Metanephros (tissue), 2 donors: ENCODE data around the gene HBZ. TPM values are rescaled to one million over a fixed set of nuclear protein-coding genes. Genes with fewer than 3 reads are reported as not detected.

Experiments used
- small RNA-seq: library from RNA; depleted of rRNA; stranded (forward); fragments of <200 nt; gene quantifications from one replicate; pipeline ENCODE3, GENCODE V24; 2014; ENCODE audit warnings: low replicate concordance
- total RNA-seq: library from RNA; depleted of rRNA; stranded (reverse); fragments of >200 nt; gene quantifications from one replicate; pipeline ENCODE4 v1.2.3, GENCODE V29; 2014

HBZ gene
- 38.7 TPM for total RNA-seq

GRCh38 chr16:152141-153128, at the start of gene HBZ:
HBZ (plus strand) TSS chr16:152644; CDS start chr16:152910, 266 bp downstream.

DNA sequence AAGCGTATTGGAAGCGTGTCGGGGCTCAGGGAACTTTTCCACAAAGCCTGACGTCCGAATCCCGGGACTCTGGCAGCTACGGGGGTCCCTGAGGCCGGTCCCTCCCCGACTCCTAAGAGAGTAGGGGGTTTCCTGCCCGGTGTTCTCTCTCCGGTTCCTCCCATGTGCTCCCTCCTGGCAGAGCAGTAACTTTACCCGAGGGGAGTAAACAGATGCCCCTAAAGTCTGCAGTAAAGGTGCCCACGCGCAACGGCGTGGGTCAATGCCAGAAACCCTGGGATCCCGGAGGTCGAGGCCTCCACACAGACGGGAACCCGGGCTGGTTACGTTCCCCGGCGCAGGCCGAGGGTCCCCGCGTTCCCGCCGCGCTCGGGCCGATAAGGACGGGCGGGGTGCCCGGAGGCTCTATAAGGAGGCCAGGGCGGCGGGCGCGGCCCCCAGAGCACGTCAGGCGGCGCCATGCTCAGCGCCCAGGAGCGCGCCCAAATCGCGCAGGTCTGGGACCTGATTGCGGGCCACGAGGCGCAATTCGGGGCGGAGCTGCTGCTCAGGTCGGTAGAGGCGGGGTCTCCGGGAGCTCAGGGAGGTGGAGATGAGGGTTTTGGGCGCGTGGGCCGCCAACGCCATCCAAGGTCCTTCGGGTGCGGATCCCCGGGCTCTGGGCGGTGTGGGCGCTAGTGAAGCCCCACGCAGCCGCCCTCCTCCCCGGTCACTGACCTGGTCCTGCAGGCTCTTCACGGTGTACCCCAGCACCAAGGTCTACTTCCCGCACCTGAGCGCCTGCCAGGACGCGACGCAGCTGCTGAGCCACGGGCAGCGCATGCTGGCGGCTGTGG, 13.3 kb downstream of the HBZ start, which contains the start of gene HBM:
TSS of gene HBM (plus strand) at position 440 of the 836 bp plus-strand sequence. CDS start at position 460, 20 bp downstream.

GRCh38 chr16:172374-172941, 20.0 kb downstream of the HBZ start, which contains the start of gene HBA2:
HBA2 (plus strand) TSS chr16:172876; CDS start chr16:172913, 37 bp downstream.

DNA sequence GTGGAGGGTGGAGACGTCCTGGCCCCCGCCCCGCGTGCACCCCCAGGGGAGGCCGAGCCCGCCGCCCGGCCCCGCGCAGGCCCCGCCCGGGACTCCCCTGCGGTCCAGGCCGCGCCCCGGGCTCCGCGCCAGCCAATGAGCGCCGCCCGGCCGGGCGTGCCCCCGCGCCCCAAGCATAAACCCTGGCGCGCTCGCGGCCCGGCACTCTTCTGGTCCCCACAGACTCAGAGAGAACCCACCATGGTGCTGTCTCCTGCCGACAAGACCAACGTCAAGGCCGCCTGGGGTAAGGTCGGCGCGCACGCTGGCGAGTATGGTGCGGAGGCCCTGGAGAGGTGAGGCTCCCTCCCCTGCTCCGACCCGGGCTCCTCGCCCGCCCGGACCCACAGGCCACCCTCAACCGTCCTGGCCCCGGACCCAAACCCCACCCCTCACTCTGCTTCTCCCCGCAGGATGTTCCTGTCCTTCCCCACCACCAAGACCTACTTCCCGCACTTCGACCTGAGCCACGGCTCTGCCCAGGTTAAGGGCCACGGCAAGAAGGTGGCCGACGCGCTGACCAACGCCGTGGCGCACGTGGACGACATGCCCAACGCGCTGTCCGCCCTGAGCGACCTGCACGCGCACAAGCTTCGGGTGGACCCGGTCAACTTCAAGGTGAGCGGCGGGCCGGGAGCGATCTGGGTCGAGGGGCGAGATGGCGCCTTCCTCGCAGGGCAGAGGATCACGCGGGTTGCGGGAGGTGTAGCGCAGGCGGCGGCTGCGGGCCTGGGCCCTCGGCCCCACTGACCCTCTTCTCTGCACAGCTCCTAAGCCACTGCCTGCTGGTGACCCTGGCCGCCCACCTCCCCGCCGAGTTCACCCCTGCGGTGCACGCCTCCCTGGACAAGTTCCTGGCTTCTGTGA, 24.3 kb downstream of the HBZ start, which contains the start of gene HBA1:
TSS of gene HBA1 (plus strand) at position 204 of the 906 bp plus-strand sequence. CDS start at position 241, 37 bp downstream.

DNA sequence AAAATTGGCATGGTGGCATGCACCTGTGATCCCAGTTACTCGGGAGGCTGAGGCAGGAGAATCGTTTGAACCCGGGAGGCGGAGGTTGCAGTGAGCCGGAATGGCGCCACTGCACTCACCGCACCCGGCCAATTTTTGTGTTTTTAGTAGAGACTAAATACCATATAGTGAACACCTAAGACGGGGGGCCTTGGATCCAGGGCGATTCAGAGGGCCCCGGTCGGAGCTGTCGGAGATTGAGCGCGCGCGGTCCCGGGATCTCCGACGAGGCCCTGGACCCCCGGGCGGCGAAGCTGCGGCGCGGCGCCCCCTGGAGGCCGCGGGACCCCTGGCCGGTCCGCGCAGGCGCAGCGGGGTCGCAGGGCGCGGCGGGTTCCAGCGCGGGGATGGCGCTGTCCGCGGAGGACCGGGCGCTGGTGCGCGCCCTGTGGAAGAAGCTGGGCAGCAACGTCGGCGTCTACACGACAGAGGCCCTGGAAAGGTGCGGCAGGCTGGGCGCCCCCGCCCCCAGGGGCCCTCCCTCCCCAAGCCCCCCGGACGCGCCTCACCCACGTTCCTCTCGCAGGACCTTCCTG, 27.7 kb downstream of the HBZ start, which contains the start of gene HBQ1:
TSS of gene HBQ1 (plus strand) at position 359 of the 575 bp plus-strand sequence. CDS start at position 387, 28 bp downstream.

Small RNA genes lying within 50 kb of the gene (small RNA-seq; reads per million reads assigned to genes)
- not detected for gene RF00019

Other genes starting within 250 kb of the HBZ start
- gene POLR3K, start 99.0 kb upstream of the HBZ start, total RNA-seq = 3.6 TPM
- 15.2 TPM for gene SNRNP25, start 98.8 kb upstream of the HBZ start, total RNA-seq
- gene RHBDF1, start 80.0 kb upstream of the HBZ start, total RNA-seq = 36.4 TPM
- gene MPG, start 74.4 kb upstream of the HBZ start, total RNA-seq = 87.7 TPM
- gene NPRL3, start 14.0 kb upstream of the HBZ start, total RNA-seq = 31.1 TPM
- gene HBM, start 13.3 kb downstream of the HBZ start, total RNA-seq = 135 TPM
- gene HBA2, start 20.2 kb downstream of the HBZ start, total RNA-seq = 14,996 TPM
- 5,051 TPM for gene HBA1, start 24.0 kb downstream of the HBZ start, total RNA-seq
- 6.5 TPM for gene HBQ1, start 27.8 kb downstream of the HBZ start, total RNA-seq
- 93.1 TPM for gene LUC7L, start 76.8 kb downstream of the HBZ start, total RNA-seq
- gene FAM234A, start 82.2 kb downstream of the HBZ start, total RNA-seq = 70.0 TPM
- 4.9 TPM for gene RGS11, start 123.3 kb downstream of the HBZ start, total RNA-seq
- 1.6 TPM for gene ARHGDIG, start 127.9 kb downstream of the HBZ start, total RNA-seq
- 0.47 TPM for gene PDIA2, start 130.5 kb downstream of the HBZ start, total RNA-seq
- gene AXIN1, start 200.1 kb downstream of the HBZ start, total RNA-seq = 14.8 TPM
- 45.5 TPM for gene MRPL28, start 217.9 kb downstream of the HBZ start, total RNA-seq
- 54.2 TPM for gene PGAP6, start 229.3 kb downstream of the HBZ start, total RNA-seq
- gene NME4, start 244.6 kb downstream of the HBZ start, total RNA-seq = 40.1 TPM
- 22.0 TPM for gene DECR2, start 249.2 kb downstream of the HBZ start, total RNA-seq